K562 (cell line): ENCODE data around the gene QSOX2. TPM values are rescaled to one million over a fixed set of nuclear protein-coding genes. Genes with fewer than 3 reads are reported as not detected.
A peak's percentile ranks its signal among the peaks of the same experiment; 100 is the strongest.

Experiments used
- BHLHE40 ChIP-seq: IDR thresholded peaks from 2 replicates; pipeline ENCODE4 v1.6.1; 2011; ENCODE audit warnings: low read length, improper control_type of control experiment
- FOXP4 ChIP-seq: sonication (generic); formaldehyde crosslinking; IDR thresholded peaks from 2 replicates; pipeline ENCODE4 v1.8.0; 2022; ENCODE audit warnings: mild to moderate bottlenecking, missing genetic modification reagents, borderline replicate concordance
- HDAC1 ChIP-seq, 2 experiments: fragments of 450-650 bp; IDR thresholded peaks; 2 replicates each; pipeline ENCODE4 v1.6.1; 2016 to 2017; ENCODE audit warnings: inconsistent platforms in 1 of 2, mild to moderate bottlenecking in 1 of 2, moderate library complexity in 1 of 2
- HIVEP1 ChIP-seq: fragments of 250-450 bp; sonication (Bioruptor Pico); IDR thresholded peaks from 2 replicates; pipeline ENCODE4 v1.4.0; 2020; ENCODE audit warnings: mild to moderate bottlenecking
- HMGXB4 ChIP-seq: sonication (generic); formaldehyde crosslinking; IDR thresholded peaks from 2 replicates; pipeline ENCODE4 v1.8.1; 2023; ENCODE audit warnings: mild to moderate bottlenecking, missing genetic modification reagents
- MIER1 ChIP-seq: fragments of 450-650 bp; IDR thresholded peaks from 2 replicates; pipeline ENCODE4 v1.6.1; 2016; ENCODE audit warnings: antibody characterized with exemption, mild to moderate bottlenecking, low read depth
- NONO ChIP-seq, 2 experiments: fragments of 200-400 bp in 1 of 2; fragments of 450-650 bp in 1 of 2; formaldehyde crosslinking in 1 of 2; IDR thresholded peaks; 2 replicates each; pipeline ENCODE4 v1.6.1; 2017; ENCODE audit warnings: low read depth in 2 of 2, mild to moderate bottlenecking in 2 of 2, moderate library complexity in 2 of 2, low read length in 1 of 2
- NR2C1 ChIP-seq, 2 experiments: fragments of 450-650 bp; IDR thresholded peaks; 2 replicates each; pipeline ENCODE4 v1.6.1; 2017; ENCODE audit warnings: mild to moderate bottlenecking in 2 of 2, antibody characterized with exemption in 1 of 2, inconsistent platforms in 1 of 2, missing compliant biosample characterization in 1 of 2, missing genetic modification characterization in 1 of 2
- POLR2G ChIP-seq: fragments of 200-400 bp; formaldehyde crosslinking; IDR thresholded peaks from 2 replicates; pipeline ENCODE4 v1.6.1; 2017; ENCODE audit warnings: low read depth, mild to moderate bottlenecking, antibody characterized with exemption, low read length, moderate library complexity
- REST ChIP-seq, 2 experiments: fragments of 450-650 bp; formaldehyde crosslinking in 1 of 2; IDR thresholded peaks; 2 replicates each; pipeline versions ENCODE4 v1.4.0 to v1.6.1; 2014 to 2020; ENCODE audit warnings: mild to moderate bottlenecking in 2 of 2, borderline replicate concordance in 1 of 2, low read depth in 1 of 2
- YY1 ChIP-seq, 3 experiments: IDR thresholded peaks; 2 replicates each; pipeline ENCODE4 v1.6.1; 2011; ENCODE audit warnings: low read length in 2 of 3, mild to moderate bottlenecking in 2 of 3, moderate library complexity in 2 of 3, borderline replicate concordance in 1 of 3, control low read depth in 1 of 3, low read depth in 1 of 3; ENCODE audit not compliant: insufficient read depth in 3 of 3, insufficient replicate concordance in 2 of 3, control insufficient read depth in 1 of 3, insufficient read length in 1 of 3; ENCODE audit errors: extremely low read depth in 1 of 3
- polyA plus RNA-seq, 8 experiments: library from polyadenylated mRNA; depleted of rRNA in 4 of 8; stranded (reverse) in 5 of 8; unstranded in 3 of 8; fragments of >200 nt; fragmentation: Nextera tagmentation in 2 of 8; fragmentation: Illumina TruSeq in 1 of 8; extraction: Ambion mirVana in 2 of 8; extraction: Trizol in 1 of 8; gene quantifications; 2 replicates each; pipeline versions ENCODE4 v1.2.1 to v1.2.3, GENCODE V29; 2011 to 2014; ENCODE audit warnings: inconsistent platforms in 1 of 8, missing spikeins in 1 of 8
- total RNA-seq, 7 experiments: library from RNA; depleted of rRNA in 6 of 7; stranded (reverse); fragments of >200 nt in 6 of 7; fragmentation: Illumina TruSeq in 2 of 7; extraction: Trizol in 2 of 7; gene quantifications; 2 replicates each; pipeline versions ENCODE4 v1.2.1 to v1.2.3, GENCODE V29; 2011 to 2021; ENCODE audit warnings: low replicate concordance in 1 of 7

QSOX2 gene
- total and polyA plus RNA-seq, 9 of the 15 experiments (the other 6 are each of a cell fraction or from before 2014, with no cell fraction given): 0.51 to 23.7 (median 12.7) TPM

- peak; percentile 98 for TF ChIP-seq REST (IDR thresholded peaks at IDR 0.05; ENCODE audit: borderline replicate concordance)
- peak; percentile 98 for TF ChIP-seq REST (CRISPR knock-in tag; IDR thresholded peaks at IDR 0.05; ENCODE audit: low read depth)
- TF ChIP-seq FOXP4 (CRISPR knock-in tag): peak; percentile 28; the same call in 1 of the 2 replicates
- TF ChIP-seq NR2C1 (IDR thresholded peaks at IDR 0.05): peak; percentile 75
- TF ChIP-seq NR2C1 (tag; IDR thresholded peaks at IDR 0.05): peak; percentile 70; the same call in 1 of the 2 replicates
- peak in 1 of 2 experiments; percentile 94; a peak in 3 of 4 replicates for TF ChIP-seq NONO (IDR thresholded peaks at IDR 0.05; ENCODE audit: low read depth in 2 of 2, low read length in 1 of 2)
- peak; percentile 29 to 96; a peak in 2 of 4 replicates for TF ChIP-seq HDAC1 (IDR thresholded peaks at IDR 0.05)
- TF ChIP-seq POLR2G: peak; percentile 81
- peak; percentile 84 to 98 (median 94) for TF ChIP-seq YY1 (IDR thresholded peaks at IDR 0.05; ENCODE audit: borderline replicate concordance in 1 of 3, control insufficient read depth in 1 of 3, extremely low read depth in 1 of 3, insufficient read depth in 3 of 3, insufficient read length in 1 of 3, insufficient replicate concordance in 2 of 3, low read depth in 1 of 3, low read length in 2 of 3)
- TF ChIP-seq MIER1: peak; percentile 55; the same call in 1 of the 2 replicates
- peak; percentile 83; the same call in 1 of the 2 replicates for TF ChIP-seq HMGXB4 (CRISPR knock-in tag)
- no peak for TF ChIP-seq HIVEP1
- TF ChIP-seq BHLHE40: peak; percentile 93
These were observed at the start of gene QSOX2 (continued) for GRCh38 chr9:136245219-136246150.
